Choroid plexus epithelial cell (primary cell): Measurements from ENCODE around the gene DPRX.

Experiments used
- DNase-seq: peaks from one replicate; pipeline ENCODE4 v3.0.0-alpha.2; 2010; ENCODE audit warnings: low read depth
- H3K4me3 ChIP-seq: 2 replicates; pipeline ENCODE4 v1.5.1; 2011; ENCODE audit warnings: low read depth, mild to moderate bottlenecking, control low read depth, low read length, moderate library complexity
- CTCF ChIP-seq: conservative IDR thresholded peaks from 2 replicates; pipeline ENCODE4 v1.5.1; 2011; ENCODE audit warnings: low read depth, mild to moderate bottlenecking, control low read depth, inconsistent platforms, low read length, moderate library complexity

The DPRX gene

DNA sequence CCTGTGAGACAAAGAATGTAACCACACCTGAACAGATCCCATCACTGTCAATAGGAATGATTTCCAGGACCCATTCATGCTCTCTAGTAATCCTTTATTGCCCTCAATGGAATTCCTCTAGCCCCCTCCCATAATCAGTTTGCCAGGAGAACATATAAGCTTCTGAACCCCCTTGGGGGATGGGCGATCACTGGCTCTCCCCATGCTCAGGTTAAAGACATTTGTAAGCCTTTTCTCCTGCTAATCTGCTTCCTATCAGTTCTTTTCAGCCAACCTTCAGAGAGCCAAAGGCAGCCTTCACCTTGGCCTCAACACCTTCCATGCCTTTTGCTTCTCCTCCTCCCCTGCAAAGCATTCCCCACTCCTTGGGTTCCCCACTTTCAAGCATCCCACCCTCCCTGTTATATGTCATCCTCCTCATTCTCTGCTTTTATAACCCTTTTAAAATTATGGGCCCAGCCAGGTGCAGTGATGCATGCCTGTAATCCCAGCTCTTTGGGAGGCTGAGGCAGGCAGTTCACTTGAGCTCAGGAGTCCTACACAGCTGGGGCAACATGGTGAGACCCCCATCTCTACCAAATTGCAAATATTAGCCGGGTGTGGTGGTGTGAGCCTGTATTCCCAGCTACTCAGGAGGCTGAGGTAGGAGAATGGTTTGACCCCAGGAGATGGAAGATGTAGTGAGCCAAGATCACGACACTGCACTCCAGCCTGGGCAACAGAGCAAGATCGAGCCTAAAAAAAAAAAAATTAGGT, 12.4 kb downstream of the DPRX start:
- TF ChIP-seq CTCF, result no peak
- DNase-seq, result no peak
- no peak overlapping the region for H3K4me3 ChIP-seq

DNA sequence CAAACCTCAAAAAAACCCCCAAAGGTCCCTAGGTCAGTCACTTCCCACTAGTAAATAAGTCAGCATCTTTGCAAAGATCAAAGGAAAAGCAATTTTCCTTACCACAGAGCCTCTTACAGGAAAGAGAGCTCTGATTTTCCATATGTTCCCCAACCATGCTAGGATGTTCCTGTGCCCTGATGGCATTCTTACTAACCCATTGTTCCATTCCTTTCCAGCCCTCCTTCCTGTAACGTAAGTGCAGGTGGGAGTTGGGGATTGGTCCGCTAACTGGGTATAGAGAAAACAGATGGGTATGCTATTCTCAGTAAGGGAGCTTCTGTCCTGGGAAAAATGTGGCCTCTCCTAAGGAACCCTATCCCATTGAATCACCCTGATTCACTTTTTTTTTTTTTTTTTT, 14.3 kb downstream of the DPRX start:
- no peak for DNase-seq
- TF ChIP-seq CTCF, result no peak
- no peak overlapping the region for H3K4me3 ChIP-seq

DNA sequence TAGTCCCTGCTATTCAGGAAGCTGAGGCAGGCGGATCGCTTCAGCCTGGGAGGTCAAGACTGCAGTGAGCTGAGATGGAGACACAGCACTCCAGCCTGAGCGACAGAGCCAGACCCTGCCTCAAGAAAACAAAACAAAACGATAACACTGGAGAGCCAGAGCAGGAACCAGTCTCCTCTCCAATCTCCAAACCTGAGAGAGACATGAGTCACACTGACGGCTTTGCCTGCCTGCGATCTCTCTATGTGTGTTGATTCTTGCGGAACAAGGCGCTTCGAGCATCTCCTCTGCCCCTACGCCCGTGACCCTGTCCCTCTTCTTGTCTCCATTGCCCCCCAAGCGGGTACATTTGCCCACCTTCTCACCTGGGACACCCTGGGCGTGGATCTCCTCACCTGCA, 15.6 kb downstream of the DPRX start:
- no peak for DNase-seq
- no peak overlapping the region for H3K4me3 ChIP-seq
- no peak for TF ChIP-seq CTCF

- no peak for TF ChIP-seq CTCF
- H3K4me3 ChIP-seq, result no peak overlapping the region
These were observed 16.0 kb downstream of the DPRX start for GRCh38 chr19:53647792-53648191.

GRCh38 chr19:53649746-53650593, 18.2 kb downstream of the DPRX start:
- H3K4me3 ChIP-seq, result no peak overlapping the region
- no peak for TF ChIP-seq CTCF
- no peak for DNase-seq

More at GRCh38 chr19:53647792-53648191, 16.0 kb downstream of the DPRX start:
- DNase-seq, result no peak

GRCh38 chr19:53652476-53652875, 20.7 kb downstream of the DPRX start:
- no peak overlapping the region for H3K4me3 ChIP-seq

More at GRCh38 chr19:53652476-53652875, 20.7 kb downstream of the DPRX start:
- no peak for DNase-seq
- TF ChIP-seq CTCF, result no peak
